HEK293 (cell line): Measurements from ENCODE around the gene CCBE1.

Experiments used
- CTCF ChIA-PET: fragments of 350-600 bp; formaldehyde crosslinking; extraction: SDS; loops from one replicate; lab custom pipeline; 2021; ENCODE audit warnings: antibody characterized with exemption; lab: Yijun Ruan, JAX
- POLR2A ChIA-PET: fragments of 300-600 bp; formaldehyde crosslinking; extraction: SDS; loops from one replicate; lab custom pipeline; 2020; ENCODE audit warnings: antibody characterized with exemption, inconsistent platforms; lab: Yijun Ruan, JAX
- H3K27ac ChIP-seq: fragments of 200-500 bp; sonication (Bioruptor generic); 2 replicates; pipeline ENCODE4 v1.5.1; 2014; ENCODE audit warnings: low read depth, low read length, control low read depth, inconsistent platforms; ENCODE audit errors: extremely low read depth
- H3K36me3 ChIP-seq, 2 experiments: fragments of 200-500 bp in 1 of 2; sonication (Bioruptor generic) in 1 of 2; 1 replicate in 1 of 2; 2 replicates in 1 of 2; pipeline ENCODE4 v1.5.1; 2014 to 2017; ENCODE audit warnings: inconsistent platforms in 2 of 2, low read length in 2 of 2; ENCODE audit not compliant: control insufficient read depth in 2 of 2, insufficient read depth in 1 of 2
- H3K4me1 ChIP-seq: fragments of 200-500 bp; sonication (Bioruptor generic); 2 replicates; pipeline ENCODE4 v1.5.1; 2014; ENCODE audit warnings: mild to moderate bottlenecking, low read length, inconsistent platforms; ENCODE audit not compliant: control insufficient read depth, insufficient read depth
- H3K4me3 ChIP-seq: 2 replicates; pipeline ENCODE4 v1.5.1; 2011; ENCODE audit warnings: low read depth, mild to moderate bottlenecking, control low read depth, low read length, moderate library complexity
- H3K9me3 ChIP-seq: fragments of 200-500 bp; sonication (Bioruptor generic); 2 replicates; pipeline ENCODE4 v1.5.1; 2014; ENCODE audit warnings: low read depth, low read length, inconsistent platforms; ENCODE audit not compliant: control insufficient read depth, insufficient read depth
- CTCF ChIP-seq: fragments of 450-650 bp; formaldehyde crosslinking; IDR thresholded peaks from 2 replicates; pipeline ENCODE4 v1.5.1; 2016; ENCODE audit warnings: missing biosample characterization, missing genetic modification characterization
- GLI4 ChIP-seq: fragments of 450-650 bp; formaldehyde crosslinking; IDR thresholded peaks from 2 replicates; pipeline ENCODE4 v1.5.1; 2016; ENCODE audit warnings: missing biosample characterization, missing genetic modification characterization
- PRDM10 ChIP-seq: fragments of 450-650 bp; formaldehyde crosslinking; IDR thresholded peaks from 2 replicates; pipeline ENCODE4 v1.5.1; 2016; ENCODE audit warnings: missing biosample characterization, missing genetic modification characterization
- REPIN1 ChIP-seq: fragments of 450-650 bp; formaldehyde crosslinking; IDR thresholded peaks from 2 replicates; pipeline ENCODE4 v1.5.1; 2017; ENCODE audit warnings: missing biosample characterization, missing genetic modification characterization, low read depth
- ZBTB7A ChIP-seq: fragments of 450-650 bp; formaldehyde crosslinking; IDR thresholded peaks from 2 replicates; pipeline ENCODE4 v1.5.1; 2016; ENCODE audit warnings: low read depth, missing biosample characterization, missing genetic modification characterization
- ZIC2 ChIP-seq: fragments of 450-650 bp; formaldehyde crosslinking; IDR thresholded peaks from 2 replicates; pipeline ENCODE4 v1.5.1; 2016; ENCODE audit warnings: missing biosample characterization, missing genetic modification characterization
- ZNF155 ChIP-seq: fragments of 450-650 bp; formaldehyde crosslinking; IDR thresholded peaks from 2 replicates; pipeline ENCODE4 v1.5.1; 2016; ENCODE audit warnings: missing biosample characterization, missing genetic modification characterization
- ZNF26 ChIP-seq: fragments of 450-650 bp; formaldehyde crosslinking; IDR thresholded peaks from 2 replicates; pipeline ENCODE4 v1.5.1; 2016; ENCODE audit warnings: missing biosample characterization, missing genetic modification characterization
- ZNF274 ChIP-seq, 2 experiments: fragments of 200-500 bp in 1 of 2; fragments of 450-650 bp in 1 of 2; sonication (Bioruptor generic) in 1 of 2; formaldehyde crosslinking in 1 of 2; IDR thresholded peaks; 2 replicates each; pipeline versions ENCODE4 v1.5.1 to v1.6.1; 2014 to 2016; ENCODE audit warnings: borderline replicate concordance in 1 of 2, inconsistent platforms in 1 of 2, low read length in 1 of 2, missing biosample characterization in 1 of 2, missing genetic modification characterization in 1 of 2
- ZNF350 ChIP-seq: fragments of 450-650 bp; formaldehyde crosslinking; IDR thresholded peaks from 2 replicates; pipeline ENCODE4 v1.5.0; 2017; ENCODE audit warnings: missing biosample characterization, mild to moderate bottlenecking, missing genetic modification characterization
- ZNF48 ChIP-seq: fragments of 450-650 bp; formaldehyde crosslinking; IDR thresholded peaks from 2 replicates; pipeline ENCODE4 v1.5.1; 2016; ENCODE audit warnings: missing biosample characterization, missing genetic modification characterization
- ZNF501 ChIP-seq: fragments of 450-650 bp; formaldehyde crosslinking; IDR thresholded peaks from 2 replicates; pipeline ENCODE4 v1.5.1; 2016; ENCODE audit warnings: missing biosample characterization, missing genetic modification characterization
- ZNF555 ChIP-seq: fragments of 450-650 bp; formaldehyde crosslinking; conservative IDR thresholded peaks from 2 replicates; pipeline ENCODE4 v1.5.1; 2017; ENCODE audit warnings: missing biosample characterization, mild to moderate bottlenecking, missing genetic modification characterization, inconsistent platforms
- TF ChIP-seq, protein P1 (sequence below): fragments of 450-650 bp; formaldehyde crosslinking; IDR thresholded peaks from 2 replicates; pipeline ENCODE4 v1.5.1; 2017; ENCODE audit warnings: missing biosample characterization, missing genetic modification characterization
- TF ChIP-seq, protein P2 (sequence below): fragments of 450-650 bp; formaldehyde crosslinking; IDR thresholded peaks from 2 replicates; pipeline ENCODE4 v1.5.1; 2016; ENCODE audit warnings: missing biosample characterization, missing genetic modification characterization
- TF ChIP-seq, protein P3 (sequence below): IDR thresholded peaks from 2 replicates; pipeline ENCODE4 v1.6.1; 2011; ENCODE audit warnings: mild to moderate bottlenecking, low read depth, low read length, borderline replicate concordance

Gene CCBE1

GRCh38 chr18:59674186-59674902 is 22.9 kb downstream of the CCBE1 start:
- ChIA-PET POLR2A (no interaction called here), CTCF (interaction anchor here (0.6 to 2.2 kb wide), 5 partner anchors 15 to 150 kb away, joined by 3 to 10 read pairs (median 3); no protein-coding TSS in a partner anchor)
- TF ChIP-seq ZNF501 (tag by site-specific recombination), result no peak
- Histone ChIP-seq H3K4me1 (peaks cover 14% of the 10 kb centered on the region; the same call in 1 of the 2 replicates), H3K27ac (no peak overlapping the region), H3K36me3 (no peaks in the 10 kb centered on the region), H3K9me3 (no peaks in the 10 kb centered on the region), H3K4me3 (no peak overlapping the region)

GRCh38 chr18:59672235-59672711 is 24.9 kb downstream of the CCBE1 start:
- CTCF ChIA-PET, result interaction anchor here (0.9 to 2.3 kb wide), 5 partner anchors 9 to 151 kb away, joined by 3 to 12 read pairs (median 9); partner anchors contain the start of gene CCBE1

GRCh38 chr18:59671551-59671950 is 25.7 kb downstream of the CCBE1 start:
- POLR2A ChIA-PET, result interaction anchor here (0.9 to 1.2 kb wide), 3 partner anchors 9 to 26 kb away, joined by 4 to 6 read pairs (median 5); partner anchors contain the start of gene CCBE1
- peaks cover 14% of the 10 kb centered on the region; the same call in 1 of the 2 replicates for H3K4me1 ChIP-seq
- H3K9me3 ChIP-seq, result no peaks in the 10 kb centered on the region
- CTCF ChIA-PET, result interaction anchor here (0.6 to 2.3 kb wide), 7 partner anchors 8 to 166 kb away, joined by 3 to 12 read pairs (median 7); partner anchors contain the start of gene CCBE1
- no peaks in the 10 kb centered on the region for H3K36me3 ChIP-seq
- H3K27ac ChIP-seq, result no peak overlapping the region
- no peak overlapping the region for H3K4me3 ChIP-seq
- TF ChIP-seq, protein P1, sequence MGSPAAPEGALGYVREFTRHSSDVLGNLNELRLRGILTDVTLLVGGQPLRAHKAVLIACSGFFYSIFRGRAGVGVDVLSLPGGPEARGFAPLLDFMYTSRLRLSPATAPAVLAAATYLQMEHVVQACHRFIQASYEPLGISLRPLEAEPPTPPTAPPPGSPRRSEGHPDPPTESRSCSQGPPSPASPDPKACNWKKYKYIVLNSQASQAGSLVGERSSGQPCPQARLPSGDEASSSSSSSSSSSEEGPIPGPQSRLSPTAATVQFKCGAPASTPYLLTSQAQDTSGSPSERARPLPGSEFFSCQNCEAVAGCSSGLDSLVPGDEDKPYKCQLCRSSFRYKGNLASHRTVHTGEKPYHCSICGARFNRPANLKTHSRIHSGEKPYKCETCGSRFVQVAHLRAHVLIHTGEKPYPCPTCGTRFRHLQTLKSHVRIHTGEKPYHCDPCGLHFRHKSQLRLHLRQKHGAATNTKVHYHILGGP (tag by site-specific recombination), result peak; percentile 45; the same call in 1 of the 2 replicates
- peak; percentile 34 for TF ChIP-seq PRDM10 (tag by site-specific recombination)
- TF ChIP-seq, protein P2, sequence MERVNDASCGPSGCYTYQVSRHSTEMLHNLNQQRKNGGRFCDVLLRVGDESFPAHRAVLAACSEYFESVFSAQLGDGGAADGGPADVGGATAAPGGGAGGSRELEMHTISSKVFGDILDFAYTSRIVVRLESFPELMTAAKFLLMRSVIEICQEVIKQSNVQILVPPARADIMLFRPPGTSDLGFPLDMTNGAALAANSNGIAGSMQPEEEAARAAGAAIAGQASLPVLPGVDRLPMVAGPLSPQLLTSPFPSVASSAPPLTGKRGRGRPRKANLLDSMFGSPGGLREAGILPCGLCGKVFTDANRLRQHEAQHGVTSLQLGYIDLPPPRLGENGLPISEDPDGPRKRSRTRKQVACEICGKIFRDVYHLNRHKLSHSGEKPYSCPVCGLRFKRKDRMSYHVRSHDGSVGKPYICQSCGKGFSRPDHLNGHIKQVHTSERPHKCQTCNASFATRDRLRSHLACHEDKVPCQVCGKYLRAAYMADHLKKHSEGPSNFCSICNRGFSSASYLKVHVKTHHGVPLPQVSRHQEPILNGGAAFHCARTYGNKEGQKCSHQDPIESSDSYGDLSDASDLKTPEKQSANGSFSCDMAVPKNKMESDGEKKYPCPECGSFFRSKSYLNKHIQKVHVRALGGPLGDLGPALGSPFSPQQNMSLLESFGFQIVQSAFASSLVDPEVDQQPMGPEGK (tag by site-specific recombination), result no peak
- no peak for TF ChIP-seq ZNF555 (tag by site-specific recombination)

More at GRCh38 chr18:59672235-59672711, 24.9 kb downstream of the CCBE1 start:
- no peaks in the 10 kb centered on the region for H3K36me3 ChIP-seq
- H3K4me1 ChIP-seq, result peaks cover 14% of the 10 kb centered on the region; the same call in 1 of the 2 replicates
- TF ChIP-seq, protein P3, sequence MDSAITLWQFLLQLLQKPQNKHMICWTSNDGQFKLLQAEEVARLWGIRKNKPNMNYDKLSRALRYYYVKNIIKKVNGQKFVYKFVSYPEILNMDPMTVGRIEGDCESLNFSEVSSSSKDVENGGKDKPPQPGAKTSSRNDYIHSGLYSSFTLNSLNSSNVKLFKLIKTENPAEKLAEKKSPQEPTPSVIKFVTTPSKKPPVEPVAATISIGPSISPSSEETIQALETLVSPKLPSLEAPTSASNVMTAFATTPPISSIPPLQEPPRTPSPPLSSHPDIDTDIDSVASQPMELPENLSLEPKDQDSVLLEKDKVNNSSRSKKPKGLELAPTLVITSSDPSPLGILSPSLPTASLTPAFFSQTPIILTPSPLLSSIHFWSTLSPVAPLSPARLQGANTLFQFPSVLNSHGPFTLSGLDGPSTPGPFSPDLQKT, result no peak
- TF ChIP-seq ZNF155, result no peak
- TF ChIP-seq ZIC2 (tag by site-specific recombination), result no peak
- no peak for TF ChIP-seq GLI4 (tag by site-specific recombination)
- no peak for TF ChIP-seq ZNF350 (tag by site-specific recombination)
- no peak for TF ChIP-seq ZNF48
- no peak for TF ChIP-seq CTCF (tag by site-specific recombination)
- no peak for TF ChIP-seq REPIN1 (tag by site-specific recombination)
- no peak for TF ChIP-seq ZNF274 (IDR thresholded peaks at IDR 0.05; ENCODE audit: low read length)
- no peak for TF ChIP-seq ZNF274 (tag by site-specific recombination; IDR thresholded peaks at IDR 0.05; ENCODE audit: borderline replicate concordance)
- no peak for TF ChIP-seq ZNF26 (tag by site-specific recombination)
- no peak for TF ChIP-seq ZBTB7A (tag by site-specific recombination)
- no peak overlapping the region for H3K4me3 ChIP-seq
- no peak overlapping the region for H3K27ac ChIP-seq
- no peaks in the 10 kb centered on the region for H3K9me3 ChIP-seq
- POLR2A ChIA-PET, result interaction anchor here (0.9 to 1.2 kb wide), 3 partner anchors 9 to 25 kb away, joined by 4 to 6 read pairs (median 5); partner anchors contain the start of gene CCBE1
